GM18505 (cell line): ENCODE measurements around the gene PRSS8.
"Not testable (repeated sequence)": the region's sequence is repeated elsewhere in the genome, so short reads cannot be mapped to it uniquely, and the experiment has no call there.

ENCODE experiments used
- ATAC-seq: cut with Tn5 transposase; IDR thresholded peaks from one replicate; pipeline ENCODE4 v1.9.1; 2021; ENCODE audit not compliant: unreplicated experiment
- POLR2A ChIP-seq: IDR thresholded peaks from 4 replicates; pipeline ENCODE4 v1.6.1; 2011; ENCODE audit warnings: borderline replicate concordance; ENCODE audit not compliant: insufficient read depth, insufficient read length; ENCODE audit errors: extremely low read depth

PRSS8 gene

DNA sequence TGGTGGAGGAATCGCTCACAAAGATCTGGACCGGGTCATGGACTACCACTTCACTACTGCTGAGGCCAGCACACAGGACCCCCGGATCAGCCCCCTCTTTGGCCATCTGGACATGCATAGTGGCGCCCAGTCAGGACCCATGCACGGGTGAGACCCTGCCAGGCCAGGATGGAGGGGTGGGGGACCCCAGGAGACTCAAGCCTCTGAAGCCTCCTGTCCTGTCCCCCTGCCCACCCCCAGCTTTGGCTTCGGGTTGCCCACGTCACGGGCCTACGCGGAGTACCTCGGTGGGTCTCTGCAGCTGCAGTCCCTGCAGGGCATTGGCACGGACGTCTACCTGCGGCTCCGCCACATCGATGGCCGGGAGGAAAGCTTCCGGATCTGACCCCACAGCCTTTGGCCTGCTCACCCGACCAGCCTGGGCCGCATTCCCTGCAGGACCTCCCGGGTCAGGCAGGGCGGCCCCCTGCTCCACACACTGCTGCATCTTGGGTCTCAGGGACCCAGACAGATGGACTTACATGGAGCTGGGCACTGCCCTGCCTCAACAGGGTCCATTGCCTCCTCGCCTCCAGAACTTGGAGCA lies 23.6 kb downstream of the PRSS8 start:
- TF ChIP-seq POLR2A = no peak
- no peak for ATAC-seq

DNA sequence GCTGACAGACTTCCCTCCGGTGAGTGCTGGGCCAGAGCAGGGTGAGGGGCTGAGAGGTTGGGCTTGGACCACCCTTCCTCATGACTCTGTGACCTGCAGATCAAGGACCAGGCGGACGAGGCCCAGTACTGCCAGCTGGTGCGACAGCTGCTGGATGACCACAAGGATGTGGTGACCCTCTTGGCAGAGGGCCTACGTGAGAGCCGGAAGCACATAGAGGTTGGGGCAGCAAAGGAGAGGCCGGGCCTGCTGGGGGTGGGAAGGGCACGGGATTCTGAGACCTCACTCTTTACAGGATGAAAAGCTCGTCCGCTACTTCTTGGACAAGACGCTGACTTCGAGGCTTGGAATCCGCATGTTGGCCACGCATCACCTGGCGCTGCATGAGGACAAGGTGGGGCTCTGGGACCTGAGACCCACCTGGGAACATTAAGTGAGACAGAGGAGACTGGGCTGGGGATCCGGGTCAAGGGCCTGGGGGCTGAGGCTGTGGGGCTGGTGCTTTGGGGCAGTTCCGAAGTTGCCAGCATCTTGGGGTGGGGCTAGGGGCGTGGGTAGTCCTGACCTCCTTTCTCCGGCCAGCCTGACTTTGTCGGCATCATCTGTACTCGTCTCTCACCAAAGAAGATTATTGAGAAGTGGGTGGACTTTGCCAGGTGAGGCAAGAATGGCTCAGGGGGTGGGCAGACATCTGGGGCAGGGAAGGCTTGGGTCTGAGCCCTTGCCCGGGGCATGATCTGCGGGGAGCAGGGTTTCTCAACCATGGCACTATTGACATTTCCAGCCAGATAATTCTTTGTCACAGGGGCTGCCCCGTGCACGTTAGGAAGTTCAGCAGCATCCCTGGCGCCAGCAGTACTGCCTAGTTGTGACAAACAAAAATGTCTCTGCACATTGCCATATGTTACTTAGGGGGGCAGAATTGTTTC lies 25.2 kb downstream of the PRSS8 start:
- no peak for TF ChIP-seq POLR2A
- ATAC-seq = no peak

- no peak for ATAC-seq
- TF ChIP-seq POLR2A = no peak
These were observed 25.9 kb downstream of the PRSS8 start for GRCh38 chr16:31109622-31110021.

DNA sequence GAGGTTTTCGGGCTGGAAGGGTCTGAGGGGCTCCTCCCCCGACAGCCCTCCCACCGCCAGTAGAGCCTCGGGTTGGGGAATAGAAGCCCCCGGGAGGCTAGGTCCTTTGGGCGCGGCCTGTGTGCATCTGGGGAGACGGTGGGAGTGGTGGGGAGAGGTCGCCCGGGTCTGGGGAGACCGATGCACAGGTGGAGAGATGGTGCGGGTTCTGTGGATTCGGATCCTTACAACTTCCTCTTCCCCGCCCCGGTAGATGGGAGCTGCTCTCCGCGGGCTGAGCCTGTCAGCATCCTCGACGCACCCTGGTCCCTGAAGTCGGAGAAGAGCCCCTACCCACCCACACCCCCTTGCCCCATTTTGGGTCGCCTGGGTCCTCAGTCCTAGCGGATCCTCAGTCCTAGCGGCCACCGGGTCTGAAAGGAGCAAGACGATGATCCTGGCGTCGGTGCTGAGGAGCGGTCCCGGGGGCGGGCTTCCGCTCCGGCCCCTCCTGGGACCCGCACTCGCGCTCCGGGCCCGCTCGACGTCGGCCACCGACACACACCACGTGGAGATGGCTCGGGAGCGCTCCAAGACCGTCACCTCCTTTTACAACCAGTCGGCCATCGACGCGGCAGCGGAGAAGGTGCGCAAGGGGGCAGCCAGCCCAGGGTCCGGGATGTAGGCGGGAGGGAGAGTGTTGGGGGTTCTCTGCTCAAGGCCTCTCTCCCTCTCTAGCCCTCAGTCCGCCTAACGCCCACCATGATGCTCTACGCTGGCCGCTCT lies 26.6 kb downstream of the PRSS8 start:
- TF ChIP-seq POLR2A = no peak
- no peak for ATAC-seq

DNA sequence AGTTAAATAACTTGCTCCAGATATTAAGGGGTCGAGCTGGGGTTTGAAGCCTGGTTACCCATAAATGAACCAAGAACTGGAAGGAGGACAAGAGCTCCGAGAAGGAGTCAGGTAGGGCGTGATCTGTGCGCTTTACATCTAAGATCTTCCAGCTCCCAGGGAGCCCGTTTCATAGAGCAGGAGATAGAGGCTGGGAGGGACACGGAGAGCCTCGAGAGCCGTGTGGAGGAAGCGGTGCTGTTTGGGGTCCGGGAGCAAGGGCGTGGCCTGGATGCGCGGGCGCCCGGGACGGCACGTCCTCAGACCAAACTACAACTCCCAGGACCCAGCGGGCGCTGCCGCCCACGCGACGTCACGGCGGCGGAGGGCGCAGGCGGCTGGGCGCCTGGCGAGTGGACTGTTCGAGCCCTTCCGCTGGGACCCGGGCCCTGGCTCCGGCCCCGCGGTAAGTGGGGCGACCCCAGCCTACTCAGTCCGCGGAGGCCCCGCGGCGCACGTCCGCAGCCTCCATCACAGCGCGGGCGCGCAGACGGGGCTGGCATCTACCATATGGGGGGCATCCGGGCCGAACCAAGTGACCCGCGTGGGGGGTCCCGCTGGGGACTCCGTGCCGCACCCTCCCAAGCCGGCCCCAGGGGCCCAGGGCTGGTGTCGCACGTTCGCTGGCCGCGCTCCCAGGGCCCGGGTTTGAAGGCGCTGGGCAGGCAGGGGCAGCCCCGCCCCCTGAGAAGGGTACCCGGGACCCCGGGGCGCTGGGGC lies 27.3 kb downstream of the PRSS8 start, which contains the start of gene BCKDK:
BCKDK (plus strand) TSS at position 352 of the 759 bp plus-strand sequence. CDS start 838 bp downstream, outside the sequence.
- ATAC-seq = peak; percentile 85
- TF ChIP-seq POLR2A = peak; percentile 77

GRCh38 chr16:31107465-31107867 lies 28.1 kb downstream of the PRSS8 start:
- no peak for ATAC-seq
- no peak for TF ChIP-seq POLR2A

DNA sequence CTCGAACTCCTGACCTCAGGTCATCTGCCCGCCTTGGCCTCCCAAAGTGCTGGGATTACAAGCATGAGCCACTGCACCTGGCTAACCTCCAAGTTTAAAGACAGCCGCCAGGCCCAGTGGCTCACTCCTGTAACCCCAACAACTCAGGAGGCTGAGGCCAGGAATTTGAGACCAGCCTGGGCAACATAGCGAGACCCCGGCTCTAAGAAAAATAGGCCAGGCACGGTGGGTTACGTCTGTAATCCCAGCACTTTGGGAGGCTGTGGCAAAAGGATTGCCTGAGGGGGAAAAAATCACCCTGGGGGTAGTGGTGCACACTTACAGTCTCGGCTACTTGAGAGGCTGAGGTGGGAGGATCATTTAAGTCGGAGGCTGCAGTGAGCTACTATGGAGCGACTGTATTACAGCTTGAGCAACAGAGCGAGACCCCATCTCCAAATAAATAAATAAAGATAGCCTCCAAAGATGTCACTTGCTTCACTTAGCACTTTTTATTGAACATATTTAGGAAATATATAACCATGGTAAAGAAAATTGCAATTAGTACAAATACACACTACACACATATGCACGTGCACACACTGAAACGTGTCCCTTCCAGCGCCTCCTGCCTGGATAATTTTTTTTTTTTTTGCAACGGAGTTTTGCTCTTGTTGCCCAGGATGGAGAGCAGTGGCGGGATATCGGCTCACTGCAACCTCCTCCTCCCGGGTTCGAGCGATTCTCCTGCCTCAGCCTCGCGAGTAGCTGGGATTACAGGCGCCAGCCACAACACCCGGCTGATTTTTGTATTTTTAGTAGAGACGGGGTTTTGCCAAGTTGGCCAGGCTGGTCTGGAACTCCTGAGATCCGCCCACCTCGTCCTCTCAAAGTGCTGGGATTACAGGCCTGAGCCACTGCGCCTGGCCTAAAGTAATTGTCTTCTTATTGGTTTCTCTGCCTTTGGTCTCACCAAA lies 28.7 kb downstream of the PRSS8 start:
- TF ChIP-seq POLR2A = no peak
- no peak for ATAC-seq

GRCh38 chr16:31105677-31106213 lies 29.8 kb downstream of the PRSS8 start:
- TF ChIP-seq POLR2A = no peak
- ATAC-seq = peak; percentile 37

GRCh38 chr16:31100876-31101641 lies 34.5 kb downstream of the PRSS8 start:
- not testable (repeated sequence) for ATAC-seq

DNA sequence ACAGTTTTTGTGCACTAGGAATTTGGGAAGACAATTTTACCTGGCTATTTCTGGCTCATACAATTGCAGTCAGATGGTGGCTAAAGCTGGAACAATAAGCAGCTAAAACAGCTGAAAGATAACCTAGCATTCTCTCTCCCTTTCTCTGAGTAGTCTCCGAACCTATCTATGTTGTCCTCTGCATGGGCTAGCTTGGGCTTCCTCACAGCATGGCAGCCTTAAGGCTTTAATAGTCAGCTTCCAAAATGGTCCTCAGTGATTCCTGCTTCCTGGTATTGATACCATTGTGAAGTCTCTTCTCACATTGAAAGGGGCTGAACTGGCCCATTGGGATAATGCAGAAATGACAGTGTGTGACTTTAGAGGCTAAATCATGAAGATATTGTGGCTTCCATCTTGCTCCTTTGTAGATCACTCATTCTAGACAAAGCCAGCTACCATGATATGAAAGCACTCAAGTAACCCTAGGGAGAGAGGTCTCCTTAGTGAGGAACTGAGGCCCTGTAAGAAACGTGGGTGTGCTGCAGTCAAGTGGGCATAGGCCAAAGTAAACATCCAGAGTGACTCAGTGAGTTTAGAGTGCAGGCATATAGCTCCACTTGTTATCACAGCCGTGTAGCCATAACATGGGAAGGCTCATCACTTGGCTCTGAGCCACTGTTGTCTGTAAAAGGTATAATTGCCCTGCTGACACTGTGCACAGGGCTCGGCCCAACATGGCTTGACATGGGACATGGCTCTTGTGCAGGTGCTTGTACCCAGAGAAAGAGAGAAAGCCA lies 35.5 kb downstream of the PRSS8 start:
- ATAC-seq = no peak
- TF ChIP-seq POLR2A = no peak
